ENCODE measurements around the gene CDC20.

- TF ChIP-seq CTCF (conservative IDR thresholded peaks at IDR 0.05; ENCODE audit: low read depth, low read length) (no peak), EZH2 (IDR thresholded peaks at IDR 0.05; ENCODE audit: borderline replicate concordance, low read depth, low read length, poor library complexity, severe bottlenecking) (no peak)
Observed at GRCh38 chr1:43316738-43317520, 41.9 kb upstream of the CDC20 start.
